ENCODE data around the gene FAM199X.
"Not testable (repeated sequence)": the region's sequence is repeated elsewhere in the genome, so short reads cannot be mapped to it uniquely, and the experiment has no call there.

Gene FAM199X

DNA sequence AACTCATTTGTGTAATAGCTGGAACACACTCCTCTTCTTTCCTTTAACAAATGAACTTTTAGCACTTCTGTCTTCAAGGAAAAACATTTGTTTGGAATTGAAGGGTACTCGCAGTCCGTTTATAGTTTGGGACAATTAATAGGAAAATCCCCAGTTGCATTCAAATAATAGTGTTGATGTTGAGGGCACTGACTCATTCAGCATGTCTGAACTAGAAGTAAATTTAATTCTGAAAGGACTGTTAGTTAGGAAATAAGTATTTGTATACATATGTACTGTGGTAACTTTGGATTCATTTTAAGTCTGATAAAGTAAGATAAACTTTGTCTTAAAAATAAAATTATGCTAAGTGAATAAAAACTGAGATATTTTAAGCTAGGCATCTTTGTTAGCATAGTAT lies 27.2 kb downstream of the FAM199X start:
- no peak for DNase-seq

- no peak for DNase-seq
These were observed 28.8 kb downstream of the FAM199X start for GRCh38 chrX:104195013-104195412.

GRCh38 chrX:104195489-104196084 lies 29.3 kb downstream of the FAM199X start:
- no peak for DNase-seq

- DNase-seq, result no peak
These were observed 39.3 kb downstream of the FAM199X start for GRCh38 chrX:104205548-104205947.

- DNase-seq, result no peak
These were observed 44.9 kb downstream of the FAM199X start for GRCh38 chrX:104211187-104211586.

DNA sequence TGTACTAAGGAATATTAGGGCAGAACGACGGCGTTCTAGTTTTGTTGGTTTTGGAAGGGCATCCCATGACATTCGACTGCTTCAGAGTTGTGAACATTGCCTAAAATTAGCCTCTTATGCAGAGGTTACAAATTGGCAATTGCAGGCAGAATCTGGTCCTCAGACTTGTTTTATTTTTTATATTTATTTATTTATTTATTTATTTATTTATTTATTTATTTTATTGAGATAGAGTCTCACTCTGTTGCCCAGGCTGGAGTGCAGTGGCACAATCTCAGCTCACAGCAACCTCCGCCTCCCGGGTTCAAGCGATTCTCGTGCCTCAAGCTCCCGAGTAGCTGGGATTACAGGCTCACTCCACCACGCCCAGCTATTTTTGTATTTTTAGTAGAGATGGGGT lies 63.8 kb downstream of the FAM199X start:
- not testable (repeated sequence) for DNase-seq

All from right forelimb (tissue), 1 donor.